SK-N-SH (cell line): ENCODE data around the gene PLD4. TPM values are rescaled to one million over a fixed set of nuclear protein-coding genes. Genes with fewer than 3 reads are reported as not detected.

ENCODE experiments used
- CTCF ChIA-PET: fragments of 300-600, 350-600 bp; formaldehyde crosslinking; extraction: SDS; loops from one replicate; lab custom pipeline; 2021; lab: Yijun Ruan, JAX
- POLR2A ChIA-PET: fragments of 350-600 bp; sonication (Branson Sonifier 250); formaldehyde crosslinking; extraction: SDS; loops from one replicate; lab custom pipeline; 2020; ENCODE audit warnings: antibody characterized with exemption, inconsistent platforms; lab: Yijun Ruan, JAX
- DNase-seq: peaks from one replicate; pipeline ENCODE4 v3.0.0; 2012
- H2AFZ ChIP-seq: fragments of 200-600 bp; sonication (generic); 2 replicates; pipeline ENCODE4 v1.8.1; 2016; ENCODE audit warnings: antibody characterized with exemption, mild to moderate bottlenecking, low read depth
- H3F3A ChIP-seq: fragments of 200-600 bp; sonication (generic); replicated peaks from 2 replicates; pipeline ENCODE3; 2016; ENCODE audit warnings: antibody characterized with exemption, mild to moderate bottlenecking; ENCODE audit not compliant: insufficient read depth
- H3K27ac ChIP-seq, 2 experiments: fragments of 200-500 bp in 1 of 2; fragments of 200-600 bp in 1 of 2; sonication (Bioruptor generic) in 1 of 2; sonication (generic), shearing (Covaris generic) in 1 of 2; 2 replicates each; pipeline versions ENCODE4 v1.5.1 to v1.6.1; 2014 to 2016; ENCODE audit warnings: low read depth in 2 of 2, inconsistent platforms in 1 of 2, low read length in 1 of 2, mild to moderate bottlenecking in 1 of 2, mixed read lengths in 1 of 2
- H3K27me3 ChIP-seq: fragments of 200-600 bp; sonication (generic), shearing (Covaris generic); 2 replicates; pipeline ENCODE4 v1.6.1; 2016; ENCODE audit warnings: mixed run types; ENCODE audit not compliant: insufficient read depth
- H3K36me3 ChIP-seq, 2 experiments: fragments of 200-500 bp in 1 of 2; fragments of 200-600 bp in 1 of 2; sonication (Bioruptor generic) in 1 of 2; sonication (generic) in 1 of 2; replicated peaks in 1 of 2; 2 replicates each; pipeline versions ENCODE3 to v1.5.1; 2014 to 2016; ENCODE audit warnings: low read length in 1 of 2, mild to moderate bottlenecking in 1 of 2; ENCODE audit not compliant: insufficient read depth in 2 of 2, control insufficient read depth in 1 of 2
- H3K4me1 ChIP-seq, 2 experiments: fragments of 200-500 bp in 1 of 2; fragments of 200-600 bp in 1 of 2; sonication (Bioruptor generic) in 1 of 2; sonication (generic), shearing (Covaris generic) in 1 of 2; 2 replicates each; pipeline versions ENCODE4 v1.5.1 to v1.6.1; 2014 to 2016; ENCODE audit warnings: low read depth in 1 of 2, low read length in 1 of 2, mixed run types in 1 of 2; ENCODE audit not compliant: insufficient read depth in 2 of 2, control insufficient read depth in 1 of 2
- H3K4me2 ChIP-seq: fragments of 200-600 bp; sonication (generic), shearing (Covaris generic); 2 replicates; pipeline ENCODE4 v1.6.1; 2017; ENCODE audit warnings: mixed run types
- H3K4me3 ChIP-seq, 2 experiments: fragments of 200-500 bp in 1 of 2; fragments of 200-600 bp in 1 of 2; sonication (Bioruptor generic) in 1 of 2; sonication (generic), shearing (Covaris generic) in 1 of 2; 2 replicates each; pipeline versions ENCODE4 v1.5.1 to v1.8.1; 2014 to 2016; ENCODE audit warnings: low read depth in 2 of 2, inconsistent platforms in 1 of 2, low read length in 1 of 2, mild to moderate bottlenecking in 1 of 2, mixed read lengths in 1 of 2, moderate library complexity in 1 of 2
- H3K79me2 ChIP-seq: fragments of 200-600 bp; sonication (generic); 2 replicates; pipeline ENCODE4 v1.8.1; 2017; ENCODE audit warnings: mild to moderate bottlenecking; ENCODE audit not compliant: insufficient read depth
- H3K9ac ChIP-seq: fragments of 200-600 bp; sonication (generic); 2 replicates; pipeline ENCODE4 v1.6.1; 2017; ENCODE audit warnings: mixed run types
- H3K9me2 ChIP-seq: fragments of 200-600 bp; sonication (generic); 2 replicates; pipeline ENCODE4 v1.6.1; 2017; ENCODE audit warnings: mixed run types
- H3K9me3 ChIP-seq: fragments of 200-600 bp; sonication (generic); 2 replicates; pipeline ENCODE4 v1.6.1; 2017; ENCODE audit warnings: mixed run types, mild to moderate bottlenecking, moderate library complexity
- H4K20me1 ChIP-seq: fragments of 200-600 bp; sonication (generic); 2 replicates; pipeline ENCODE4 v1.6.1; 2017; ENCODE audit warnings: mild to moderate bottlenecking, mixed run types; ENCODE audit not compliant: insufficient read depth
- CHD2 ChIP-seq: fragments of 150-350 bp; IDR thresholded peaks from 2 replicates; pipeline ENCODE4 v1.6.1; 2018; ENCODE audit warnings: low read length; ENCODE audit not compliant: partially characterized antibody
- CTCF ChIP-seq: fragments of 200-600 bp; sonication (generic); IDR thresholded peaks from 2 replicates; pipeline ENCODE4 v1.6.1; 2017; ENCODE audit warnings: antibody characterized with exemption, mild to moderate bottlenecking, moderate library complexity
- FOSL2 ChIP-seq: IDR thresholded peaks from 2 replicates; pipeline ENCODE4 v1.4.0; 2012; ENCODE audit warnings: low read depth, mild to moderate bottlenecking, moderate library complexity, borderline replicate concordance
- FOXM1 ChIP-seq: IDR thresholded peaks from 2 replicates; pipeline ENCODE4 v1.4.0; 2012; ENCODE audit warnings: low read depth, mild to moderate bottlenecking
- GABPA ChIP-seq: IDR thresholded peaks from 2 replicates; pipeline ENCODE4 v1.4.0; 2012; ENCODE audit warnings: low read depth, mild to moderate bottlenecking
- GATA2 ChIP-seq: sonication (generic); formaldehyde crosslinking; IDR thresholded peaks from 2 replicates; pipeline ENCODE4 v1.5.0; 2020; ENCODE audit warnings: mild to moderate bottlenecking, missing genetic modification reagents
- POLR2AphosphoS5 ChIP-seq: IDR thresholded peaks from 2 replicates; pipeline ENCODE4 v1.6.1; 2012; ENCODE audit warnings: low read depth, low read length
- RCOR1 ChIP-seq: fragments of 150-350 bp; IDR thresholded peaks from 2 replicates; pipeline ENCODE4 v1.6.1; 2017; ENCODE audit warnings: antibody characterized with exemption, low read length
- RFX5 ChIP-seq: IDR thresholded peaks from 2 replicates; pipeline ENCODE4 v1.6.1; 2012; ENCODE audit warnings: mild to moderate bottlenecking, improper control_type of control experiment, low read length
- RXRA ChIP-seq: IDR thresholded peaks from 2 replicates; pipeline ENCODE4 v1.4.0; 2012; ENCODE audit warnings: low read depth, mild to moderate bottlenecking, borderline replicate concordance
- SMC3 ChIP-seq: IDR thresholded peaks from 2 replicates; pipeline ENCODE4 v1.6.1; 2012; ENCODE audit warnings: low read depth, low read length, improper control_type of control experiment
- TAF1 ChIP-seq: IDR thresholded peaks from 2 replicates; pipeline ENCODE4 v1.6.1; 2012; ENCODE audit warnings: low read depth, mild to moderate bottlenecking, low read length, moderate library complexity, borderline replicate concordance
- USF2 ChIP-seq: fragments of 150-350 bp; IDR thresholded peaks from 2 replicates; pipeline ENCODE4 v1.6.1; 2017; ENCODE audit warnings: antibody characterized with exemption, low read length, low read depth, borderline replicate concordance
- ZBTB33 ChIP-seq: IDR thresholded peaks from 2 replicates; pipeline ENCODE4 v1.4.0; 2012; ENCODE audit warnings: low read depth, borderline replicate concordance
- WGBS: methylation state at CpG from one replicate; pipeline ENCODE4 v1.1.6; 2017; ENCODE audit warnings: low lambda C conversion rate; 5-methylcytosine and 5-hydroxymethylcytosine counted together
- polyA plus RNA-seq, 3 experiments: library from polyadenylated mRNA; depleted of rRNA; stranded (reverse); fragments of >200 nt; gene quantifications; 2 replicates each; pipeline ENCODE4 v1.2.3, GENCODE V29; 2012
- TF ChIP-seq, protein P1 (sequence below): IDR thresholded peaks from 2 replicates; pipeline ENCODE4 v1.4.0; 2012; ENCODE audit warnings: low read depth, borderline replicate concordance
- TF ChIP-seq, protein P2 (sequence below): IDR thresholded peaks from 2 replicates; pipeline ENCODE4; 2012
- TF ChIP-seq, protein P3 (sequence below): IDR thresholded peaks from 2 replicates; pipeline ENCODE4 v1.4.0; 2012; ENCODE audit warnings: low read depth

The PLD4 gene
- polyA plus RNA-seq, 1 of the 3 experiments (the other 2 are of a cell fraction) = 0.02 TPM

DNA sequence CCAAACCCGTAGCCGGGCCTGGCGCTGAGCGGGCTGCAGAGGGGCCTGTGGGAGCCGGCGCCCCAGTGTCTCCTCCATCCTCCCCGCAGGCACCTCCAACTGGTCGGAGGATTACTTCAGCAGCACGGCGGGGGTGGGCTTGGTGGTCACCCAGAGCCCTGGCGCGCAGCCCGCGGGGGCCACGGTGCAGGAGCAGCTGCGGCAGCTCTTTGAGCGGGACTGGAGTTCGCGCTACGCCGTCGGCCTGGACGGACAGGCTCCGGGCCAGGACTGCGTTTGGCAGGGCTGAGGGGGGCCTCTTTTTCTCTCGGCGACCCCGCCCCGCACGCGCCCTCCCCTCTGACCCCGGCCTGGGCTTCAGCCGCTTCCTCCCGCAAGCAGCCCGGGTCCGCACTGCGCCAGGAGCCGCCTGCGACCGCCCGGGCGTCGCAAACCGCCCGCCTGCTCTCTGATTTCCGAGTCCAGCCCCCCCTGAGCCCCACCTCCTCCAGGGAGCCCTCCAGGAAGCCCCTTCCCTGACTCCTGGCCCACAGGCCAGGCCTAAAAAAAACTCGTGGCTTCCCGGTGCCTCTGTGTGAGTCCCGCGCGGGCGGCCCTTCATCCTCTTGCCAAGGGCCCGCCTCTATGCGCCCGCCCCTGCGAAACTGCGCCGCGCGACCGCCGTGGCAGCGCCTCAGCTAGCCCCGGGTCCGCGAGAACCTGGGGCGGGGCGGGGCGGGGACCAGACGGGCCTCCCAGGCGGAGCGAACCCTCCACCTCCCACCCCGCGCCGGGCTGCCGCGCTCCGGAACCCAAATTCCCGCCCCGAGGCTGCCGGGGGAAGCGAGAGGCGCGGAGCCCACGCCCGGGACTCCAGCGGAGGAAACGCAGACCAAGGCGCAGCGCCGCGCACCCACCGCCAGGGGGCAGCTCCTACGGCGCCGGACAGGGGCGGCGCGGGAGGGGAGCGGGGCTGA lies 8.3 kb downstream of the PLD4 start (continued):
- TF ChIP-seq GATA2 (CRISPR knock-in tag) (no peak), GABPA (peak; percentile 66), USF2 (no peak), FOSL2 (no peak), RCOR1 (no peak), RFX5 (no peak), FOXM1 (no peak), CHD2 (no peak)
- TF ChIP-seq, protein P1, sequence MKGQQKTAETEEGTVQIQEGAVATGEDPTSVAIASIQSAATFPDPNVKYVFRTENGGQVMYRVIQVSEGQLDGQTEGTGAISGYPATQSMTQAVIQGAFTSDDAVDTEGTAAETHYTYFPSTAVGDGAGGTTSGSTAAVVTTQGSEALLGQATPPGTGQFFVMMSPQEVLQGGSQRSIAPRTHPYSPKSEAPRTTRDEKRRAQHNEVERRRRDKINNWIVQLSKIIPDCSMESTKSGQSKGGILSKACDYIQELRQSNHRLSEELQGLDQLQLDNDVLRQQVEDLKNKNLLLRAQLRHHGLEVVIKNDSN = no peak
- TF ChIP-seq, protein P2, sequence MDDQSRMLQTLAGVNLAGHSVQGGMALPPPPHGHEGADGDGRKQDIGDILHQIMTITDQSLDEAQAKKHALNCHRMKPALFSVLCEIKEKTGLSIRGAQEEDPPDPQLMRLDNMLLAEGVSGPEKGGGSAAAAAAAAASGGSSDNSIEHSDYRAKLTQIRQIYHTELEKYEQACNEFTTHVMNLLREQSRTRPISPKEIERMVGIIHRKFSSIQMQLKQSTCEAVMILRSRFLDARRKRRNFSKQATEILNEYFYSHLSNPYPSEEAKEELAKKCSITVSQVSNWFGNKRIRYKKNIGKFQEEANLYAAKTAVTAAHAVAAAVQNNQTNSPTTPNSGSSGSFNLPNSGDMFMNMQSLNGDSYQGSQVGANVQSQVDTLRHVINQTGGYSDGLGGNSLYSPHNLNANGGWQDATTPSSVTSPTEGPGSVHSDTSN = no peak

- peak; percentile 71 for DNase-seq
- H3K9me2 ChIP-seq = no peaks in the 10 kb centered on the region
- H3K27ac ChIP-seq = no peak overlapping the region
- peak overlapping the region; percentile 23 to 24; a peak in 1 of 4 replicates for H3K4me3 ChIP-seq
- CTCF ChIA-PET = interaction anchor here (0.5 to 2.7 kb wide), 19 partner anchors 9 to 159 kb away, joined by 3 to 20 read pairs (median 4); partner anchors contain the start of genes PLD4 and ZBTB42
- POLR2A ChIA-PET = interaction anchor here (1.0 kb wide), 1 partner anchor 87 kb away, joined by 8 read pairs; the partner anchor contains the start of gene CDCA4
- H3F3A ChIP-seq = peaks cover 3% of the 10 kb centered on the region
- no peaks in the 10 kb centered on the region for H4K20me1 ChIP-seq
- H3K4me1 ChIP-seq = peaks cover 0 to 5% of the 10 kb centered on the region in 2 experiments; a peak in 1 of 4 replicates
- H3K27me3 ChIP-seq = no peaks in the 10 kb centered on the region
- H3K9ac ChIP-seq = no peak overlapping the region
- H3K79me2 ChIP-seq = no peaks in the 10 kb centered on the region
- peaks cover 3 to 6% of the 10 kb centered on the region in 2 experiments for H3K36me3 ChIP-seq
- H2AFZ ChIP-seq = no peak overlapping the region
- peak overlapping the region; percentile 55; the same call in 1 of the 2 replicates for H3K4me2 ChIP-seq
- H3K9me3 ChIP-seq = no peaks in the 10 kb centered on the region
- 18% methylated on average over 29 of the region's 42 CpGs for WGBS
- TF ChIP-seq SMC3 (no peak), CTCF (no peak), USF2 (no peak), POLR2AphosphoS5 (no peak; the same call in 1 of the 2 replicates), ZBTB33 (no peak), TAF1 (no peak), RXRA (no peak), FOXM1 (no peak)
- TF ChIP-seq, protein P3, sequence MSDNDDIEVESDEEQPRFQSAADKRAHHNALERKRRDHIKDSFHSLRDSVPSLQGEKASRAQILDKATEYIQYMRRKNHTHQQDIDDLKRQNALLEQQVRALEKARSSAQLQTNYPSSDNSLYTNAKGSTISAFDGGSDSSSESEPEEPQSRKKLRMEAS = no peak
Measured at GRCh38 chr14:104933746-104934733, 9.4 kb downstream of the PLD4 start.
